Uterus (tissue), 2 donors: ENCODE results near the gene FAT1.

ENCODE experiments used
- POLR2A ChIP-seq, 2 donors: fragments of 450-650 bp; IDR thresholded peaks; one replicate each; pipeline ENCODE4 v1.6.1; 2016; ENCODE audit warnings: antibody characterized with exemption in 2 of 2, mild to moderate bottlenecking in 1 of 2, moderate library complexity in 1 of 2
- TF ChIP-seq, protein P1 (sequence below), 4 experiments: fragments of 200-600 bp in 2 of 4; fragments of 450-650 bp in 2 of 4; sonication (generic) in 2 of 4; IDR thresholded peaks; one replicate each; pipeline ENCODE4 v1.5.1; 2016 to 2019; ENCODE audit warnings: antibody characterized with exemption in 4 of 4, mild to moderate bottlenecking in 2 of 4, moderate library complexity in 1 of 4

DNA sequence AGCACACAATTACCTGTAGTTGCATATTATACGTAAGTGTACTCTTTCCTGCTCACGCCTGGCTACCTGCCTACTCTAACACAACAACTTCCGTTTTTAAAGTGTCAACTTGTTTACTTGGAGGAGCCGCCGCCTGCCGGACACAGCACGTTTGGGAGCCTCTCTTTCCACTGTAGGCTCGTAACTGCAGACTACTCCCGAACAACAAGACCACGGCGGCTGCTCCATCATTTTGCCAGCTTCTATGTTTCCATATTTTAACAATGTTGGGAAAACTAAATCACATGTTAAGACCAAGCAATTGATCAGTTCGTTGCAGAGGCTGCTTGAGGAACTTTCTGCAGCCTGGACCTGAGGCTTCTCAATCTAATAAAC lies 169.1 kb downstream of the FAT1 start:
- TF ChIP-seq, protein P1, sequence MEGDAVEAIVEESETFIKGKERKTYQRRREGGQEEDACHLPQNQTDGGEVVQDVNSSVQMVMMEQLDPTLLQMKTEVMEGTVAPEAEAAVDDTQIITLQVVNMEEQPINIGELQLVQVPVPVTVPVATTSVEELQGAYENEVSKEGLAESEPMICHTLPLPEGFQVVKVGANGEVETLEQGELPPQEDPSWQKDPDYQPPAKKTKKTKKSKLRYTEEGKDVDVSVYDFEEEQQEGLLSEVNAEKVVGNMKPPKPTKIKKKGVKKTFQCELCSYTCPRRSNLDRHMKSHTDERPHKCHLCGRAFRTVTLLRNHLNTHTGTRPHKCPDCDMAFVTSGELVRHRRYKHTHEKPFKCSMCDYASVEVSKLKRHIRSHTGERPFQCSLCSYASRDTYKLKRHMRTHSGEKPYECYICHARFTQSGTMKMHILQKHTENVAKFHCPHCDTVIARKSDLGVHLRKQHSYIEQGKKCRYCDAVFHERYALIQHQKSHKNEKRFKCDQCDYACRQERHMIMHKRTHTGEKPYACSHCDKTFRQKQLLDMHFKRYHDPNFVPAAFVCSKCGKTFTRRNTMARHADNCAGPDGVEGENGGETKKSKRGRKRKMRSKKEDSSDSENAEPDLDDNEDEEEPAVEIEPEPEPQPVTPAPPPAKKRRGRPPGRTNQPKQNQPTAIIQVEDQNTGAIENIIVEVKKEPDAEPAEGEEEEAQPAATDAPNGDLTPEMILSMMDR (IDR thresholded peaks at IDR 0.05), result no peak
- TF ChIP-seq POLR2A (IDR thresholded peaks at IDR 0.05), result no peak
